ENCODE results near the gene CATSPERB. TPM values are rescaled to one million over a fixed set of nuclear protein-coding genes. Genes with fewer than 3 reads are reported as not detected.
"Not testable (repeated sequence)": the region's sequence is repeated elsewhere in the genome, so short reads cannot be mapped to it uniquely, and the experiment has no call there.

CATSPERB gene
- total and polyA plus RNA-seq, 3 donors from 2014 or later, result 5.0 to 6.4 (median 6.1) TPM

- Histone ChIP-seq H3K36me3 (ENCODE audit: low read depth, missing control alignments) (no peaks in the 10 kb centered on the region), H3K27ac (no peak overlapping the region), H3K4me3 (no peak overlapping the region), H3K4me1 (no peaks in the 10 kb centered on the region), H3K9me3 (no peaks in the 10 kb centered on the region), H3K27me3 (no peaks in the 10 kb centered on the region)
- TF ChIP-seq POLR2A (IDR thresholded peaks at IDR 0.05) (no peak), CTCF (IDR thresholded peaks at IDR 0.05) (no peak)
- intact Hi-C loops (cut with DNase I; ENCODE audit: low total_unique reads), result no loop called here
- DNase-seq, result no peak
- WGBS, 2 donors, result 90 to 97% methylated on average over 2 of the region's 2 CpGs
Observed at GRCh38 chr14:91669867-91670266, 62.0 kb downstream of the CATSPERB start.

GRCh38 chr14:91667101-91667500 is 64.8 kb downstream of the CATSPERB start:
- H3K36me3 ChIP-seq (ENCODE audit: low read depth, missing control alignments); H3K9me3 ChIP-seq; intact Hi-C loops (cut with DNase I; ENCODE audit: low total_unique reads); H3K27me3 ChIP-seq; H3K4me3 ChIP-seq; H3K4me1 ChIP-seq; H3K27ac ChIP-seq; DNase-seq: not testable (repeated sequence)
- 91 to 93% methylated on average over 2 of the region's 2 CpGs for WGBS, 2 donors

- Histone ChIP-seq H3K9me3 (no peaks in the 10 kb centered on the region), H3K36me3 (ENCODE audit: low read depth, missing control alignments) (no peaks in the 10 kb centered on the region), H3K4me1 (no peaks in the 10 kb centered on the region), H3K27ac (no peak overlapping the region), H3K27me3 (no peaks in the 10 kb centered on the region), H3K4me3 (no peak overlapping the region)
- 73 to 90% methylated on average over 2 of the region's 2 CpGs for WGBS, 2 donors
- intact Hi-C loops (cut with DNase I; ENCODE audit: low total_unique reads), result no loop called here
- no peak for DNase-seq
- no peak for TF ChIP-seq CTCF (IDR thresholded peaks at IDR 0.05)
- no peak for TF ChIP-seq POLR2A (IDR thresholded peaks at IDR 0.05)
Observed at GRCh38 chr14:91660790-91661189, 71.1 kb downstream of the CATSPERB start.

- DNase-seq, result no peak
Observed at GRCh38 chr14:91654836-91655235, 77.0 kb downstream of the CATSPERB start.

GRCh38 chr14:91653451-91653850 is 78.4 kb downstream of the CATSPERB start:
- no peaks in the 10 kb centered on the region for H3K27me3 ChIP-seq
- WGBS, 2 donors, result 98 to 100% methylated on average over 2 of the region's 2 CpGs
- DNase-seq, result no peak
- H3K36me3 ChIP-seq (ENCODE audit: low read depth, missing control alignments), result no peaks in the 10 kb centered on the region
- intact Hi-C loops (cut with DNase I; ENCODE audit: low total_unique reads), result no loop called here
- H3K27ac ChIP-seq, result no peak overlapping the region
- TF ChIP-seq POLR2A (IDR thresholded peaks at IDR 0.05) (no peak), CTCF (IDR thresholded peaks at IDR 0.05) (no peak)
- no peak overlapping the region for H3K4me3 ChIP-seq
- no peaks in the 10 kb centered on the region for H3K9me3 ChIP-seq
- H3K4me1 ChIP-seq, result no peaks in the 10 kb centered on the region

More at GRCh38 chr14:91654836-91655235, 77.0 kb downstream of the CATSPERB start:
- no peak for TF ChIP-seq POLR2A (IDR thresholded peaks at IDR 0.05)
- no peak for TF ChIP-seq CTCF (IDR thresholded peaks at IDR 0.05)
- intact Hi-C loops (cut with DNase I; ENCODE audit: low total_unique reads), result no loop called here
- WGBS, 2 donors, result 80 to 89% methylated on average over 1 of the region's 1 CpG
- Histone ChIP-seq H3K4me3 (no peak overlapping the region), H3K9me3 (no peaks in the 10 kb centered on the region), H3K36me3 (ENCODE audit: low read depth, missing control alignments) (no peaks in the 10 kb centered on the region), H3K27ac (no peak overlapping the region), H3K4me1 (no peaks in the 10 kb centered on the region), H3K27me3 (no peaks in the 10 kb centered on the region)
